Activated CD8-positive, alpha-beta memory T cell treated with anti-CD3 and anti-CD28 coated beads, Interleukin-2, amount 50 U/mL, for 4 hours (primary cell): Measurements from ENCODE around the gene TMEM209.

Experiments used
- DNase-seq: peaks from one replicate; pipeline ENCODE4 v3.0.0-alpha.2; 2020

TMEM209 gene

GRCh38 chr7:130118294-130118693 lies 86.9 kb downstream of the TMEM209 start:
- no peak for DNase-seq

DNA sequence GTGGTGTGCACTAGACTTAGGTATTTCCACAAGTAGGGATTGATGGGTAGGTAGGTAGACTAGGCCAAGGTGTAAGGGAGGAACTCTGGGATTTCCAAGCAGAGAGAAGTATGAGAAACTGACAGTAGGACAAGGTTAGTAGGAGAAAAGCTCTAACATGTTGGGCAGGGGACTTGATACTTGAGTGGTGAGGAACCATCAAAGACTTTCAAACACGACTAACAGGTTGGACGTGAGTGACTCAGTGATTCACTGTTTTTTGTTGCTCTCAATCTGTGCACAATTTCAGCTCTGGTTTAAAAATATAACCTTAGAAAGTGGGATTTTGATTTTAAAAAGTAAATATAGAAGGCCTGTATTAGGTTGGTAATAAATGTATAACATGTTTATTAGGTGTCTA lies 90.4 kb downstream of the TMEM209 start:
- DNase-seq: no peak
